ENCODE data around the gene PPFIA4. TPM values are rescaled to one million over a fixed set of nuclear protein-coding genes. Genes with fewer than 3 reads are reported as not detected.
"Not testable (repeated sequence)": the region's sequence is repeated elsewhere in the genome, so short reads cannot be mapped to it uniquely, and the experiment has no call there.

Gene PPFIA4
- polyA plus RNA-seq = not detected

GRCh38 chr1:203026031-203026665, at the start of gene PPFIA4:
TSS of gene PPFIA4 (plus strand) at chr1:203026491. CDS start at chr1:203039009, 12,518 bp downstream.
- Mint-ChIP-seq H3K27me3 (peaks cover 8% of the 10 kb centered on the region), H3K4me1 (peaks cover 2 to 8% (median 6%) of the 10 kb centered on the region in 3 donors), H3K4me3 (peak within 1 kb of the TSS; percentile 57 to 91 (median 70)), H3K27ac (peak within 1 kb of the TSS; percentile 57 to 89 (median 80)), H3K9me3 (peaks cover 0 to 6% (median 0%) of the 10 kb centered on the region in 3 donors), H3K36me3 (no peaks in the 10 kb centered on the region)

- Mint-ChIP-seq H3K9me3 (no peaks in the 10 kb centered on the region), H3K36me3 (no peaks in the 10 kb centered on the region), H3K27ac (no peak overlapping the region), H3K4me1 (peaks cover 0 to 4% (median under 1%) of the 10 kb centered on the region in 3 donors), H3K27me3 (peaks cover 7% of the 10 kb centered on the region), H3K4me3 (no peak overlapping the region)
Measured at GRCh38 chr1:202976633-202977032, 49.7 kb upstream of the PPFIA4 start.

- H3K27me3 Mint-ChIP-seq = peaks cover 7% of the 10 kb centered on the region
- H3K4me1 Mint-ChIP-seq = peaks cover 0 to 1% (median 0%) of the 10 kb centered on the region in 3 donors
- no peak overlapping the region for H3K27ac Mint-ChIP-seq
- no peaks in the 10 kb centered on the region for H3K36me3 Mint-ChIP-seq
- no peaks in the 10 kb centered on the region for H3K9me3 Mint-ChIP-seq
- H3K4me3 Mint-ChIP-seq = no peak overlapping the region
Measured at GRCh38 chr1:202979459-202979858, 46.8 kb upstream of the PPFIA4 start.

- Mint-ChIP-seq H3K27ac (no peak overlapping the region), H3K4me1 (peaks cover 0 to 4% (median 0%) of the 10 kb centered on the region in 3 donors), H3K36me3 (no peaks in the 10 kb centered on the region), H3K27me3 (peaks cover 8% of the 10 kb centered on the region), H3K9me3 (peaks cover 0 to 2% (median 0%) of the 10 kb centered on the region in 3 donors), H3K4me3 (no peak overlapping the region)
Measured at GRCh38 chr1:202981939-202982338, 44.4 kb upstream of the PPFIA4 start.

- Mint-ChIP-seq H3K27ac (no peak overlapping the region), H3K36me3 (no peaks in the 10 kb centered on the region), H3K4me3 (no peak overlapping the region)
Measured at GRCh38 chr1:202982715-202983430, 43.4 kb upstream of the PPFIA4 start.

GRCh38 chr1:202986120-202986519, 40.2 kb upstream of the PPFIA4 start:
- H3K9me3 Mint-ChIP-seq, H3K36me3 Mint-ChIP-seq, H3K4me1 Mint-ChIP-seq, H3K27ac Mint-ChIP-seq, H3K27me3 Mint-ChIP-seq: not testable (repeated sequence)
- H3K4me3 Mint-ChIP-seq = peak overlapping the region in 1 of 4 donors; percentile 45

More at GRCh38 chr1:202982715-202983430, 43.4 kb upstream of the PPFIA4 start:
- Mint-ChIP-seq H3K4me1 (peaks cover 0 to 4% (median 0%) of the 10 kb centered on the region in 3 donors), H3K27me3 (peaks cover 9% of the 10 kb centered on the region), H3K9me3 (peaks cover 0 to 4% (median 0%) of the 10 kb centered on the region in 3 donors)

GRCh38 chr1:202987255-202987654, 39.0 kb upstream of the PPFIA4 start:
- Mint-ChIP-seq H3K4me1 (peaks cover 0 to 4% (median 0%) of the 10 kb centered on the region in 3 donors), H3K36me3 (no peaks in the 10 kb centered on the region), H3K9me3 (peaks cover 0 to 9% (median 4%) of the 10 kb centered on the region in 3 donors), H3K4me3 (no peak overlapping the region), H3K27me3 (peaks cover 8% of the 10 kb centered on the region), H3K27ac (no peak overlapping the region)

- no peak overlapping the region for H3K4me3 Mint-ChIP-seq
- H3K27me3 Mint-ChIP-seq = peaks cover 8% of the 10 kb centered on the region
- H3K36me3 Mint-ChIP-seq = no peaks in the 10 kb centered on the region
- H3K4me1 Mint-ChIP-seq = peaks cover 0 to 4% (median 0%) of the 10 kb centered on the region in 3 donors
- H3K9me3 Mint-ChIP-seq = peaks cover 0 to 9% (median 4%) of the 10 kb centered on the region in 3 donors
- no peak overlapping the region for H3K27ac Mint-ChIP-seq
Measured at GRCh38 chr1:202987922-202988583, 38.2 kb upstream of the PPFIA4 start.

- H3K36me3 Mint-ChIP-seq = no peaks in the 10 kb centered on the region
- H3K27me3 Mint-ChIP-seq = peaks cover 9% of the 10 kb centered on the region
- peaks cover 0 to 9% (median 4%) of the 10 kb centered on the region in 3 donors for H3K9me3 Mint-ChIP-seq
Measured at GRCh38 chr1:202989879-202990278, 36.4 kb upstream of the PPFIA4 start.

GRCh38 chr1:202991112-202991511, 35.2 kb upstream of the PPFIA4 start:
- Mint-ChIP-seq H3K27ac (no peak overlapping the region), H3K4me1 (no peaks in the 10 kb centered on the region), H3K9me3 (peaks cover 0 to 9% (median 4%) of the 10 kb centered on the region in 3 donors), H3K36me3 (no peaks in the 10 kb centered on the region), H3K4me3 (peak overlapping the region in 1 of 4 donors; percentile 17), H3K27me3 (peaks cover 12% of the 10 kb centered on the region)

More at GRCh38 chr1:202989879-202990278, 36.4 kb upstream of the PPFIA4 start:
- Mint-ChIP-seq H3K4me1 (peaks cover 0 to 4% (median 0%) of the 10 kb centered on the region in 3 donors), H3K27ac (no peak overlapping the region), H3K4me3 (no peak overlapping the region)

GRCh38 chr1:202994756-202995155, 31.5 kb upstream of the PPFIA4 start:
- Mint-ChIP-seq H3K36me3 (no peaks in the 10 kb centered on the region), H3K27ac (no peak overlapping the region), H3K4me3 (peak overlapping the region in 1 of 4 donors; percentile 10), H3K4me1 (peaks cover 6 to 9% (median 6%) of the 10 kb centered on the region in 3 donors), H3K27me3 (peaks cover 4% of the 10 kb centered on the region), H3K9me3 (peaks cover 0 to 9% (median 0%) of the 10 kb centered on the region in 3 donors)

- Mint-ChIP-seq H3K27ac (peak overlapping the region in 1 of 3 donors; percentile 10), H3K36me3 (no peaks in the 10 kb centered on the region), H3K4me3 (peak overlapping the region in 3 of 4 donors; percentile 71 to 79 (median 78)), H3K9me3 (no peaks in the 10 kb centered on the region), H3K4me1 (peaks cover 6 to 11% (median 6%) of the 10 kb centered on the region in 3 donors), H3K27me3 (peaks cover 4% of the 10 kb centered on the region)
Measured at GRCh38 chr1:202998836-202999750, 27.2 kb upstream of the PPFIA4 start.

GRCh38 chr1:203000217-203000944, 25.9 kb upstream of the PPFIA4 start:
- Mint-ChIP-seq H3K36me3 (no peaks in the 10 kb centered on the region), H3K27ac (no peak overlapping the region), H3K9me3 (no peaks in the 10 kb centered on the region), H3K4me1 (peaks cover 6 to 11% (median 7%) of the 10 kb centered on the region in 3 donors), H3K4me3 (no peak overlapping the region), H3K27me3 (peaks cover 3% of the 10 kb centered on the region)

Data from IgD-negative memory B cell (primary cell).